GM21360 (cell line): ENCODE results near the gene EPS8L3.
"Not testable (repeated sequence)": the region's sequence is repeated elsewhere in the genome, so short reads cannot be mapped to it uniquely, and the experiment has no call there.

Source experiments
- ATAC-seq: cut with Tn5 transposase; IDR thresholded peaks from one replicate; pipeline ENCODE4 v1.9.1; 2021; ENCODE audit warnings: mild to moderate bottlenecking, moderate library complexity; ENCODE audit not compliant: unreplicated experiment

Gene EPS8L3

GRCh38 chr1:109765896-109766615, 2.3 kb upstream of the EPS8L3 start:
- ATAC-seq = no peak

- no peak for ATAC-seq
Measured at GRCh38 chr1:109765483-109765815, 1.7 kb upstream of the EPS8L3 start.

- ATAC-seq = no peak
Measured at GRCh38 chr1:109764561-109765482, 1.1 kb upstream of the EPS8L3 start.

GRCh38 chr1:109762821-109763645, 690 bp downstream of the EPS8L3 start:
- ATAC-seq = no peak

- ATAC-seq = no peak
Measured at GRCh38 chr1:109762039-109762585, 1.6 kb downstream of the EPS8L3 start.

GRCh38 chr1:109761227-109762038, 2.3 kb downstream of the EPS8L3 start:
- no peak for ATAC-seq

GRCh38 chr1:109760581-109761226, 3.0 kb downstream of the EPS8L3 start:
- ATAC-seq = no peak

- no peak for ATAC-seq
Measured at GRCh38 chr1:109759513-109760334, 4.0 kb downstream of the EPS8L3 start.

- ATAC-seq = no peak
Measured at GRCh38 chr1:109757936-109758786, 5.6 kb downstream of the EPS8L3 start.

- ATAC-seq = no peak
Measured at GRCh38 chr1:109756848-109757521, 6.7 kb downstream of the EPS8L3 start.

- ATAC-seq = not testable (repeated sequence)
Measured at GRCh38 chr1:109756325-109756724, 7.4 kb downstream of the EPS8L3 start.

GRCh38 chr1:109754738-109755137, 9.0 kb downstream of the EPS8L3 start:
- ATAC-seq = no peak

- ATAC-seq = no peak
Measured at GRCh38 chr1:109751531-109752260, 12.0 kb downstream of the EPS8L3 start.

- ATAC-seq = no peak
Measured at GRCh38 chr1:109750920-109751319, 12.8 kb downstream of the EPS8L3 start.

- no peak for ATAC-seq
Measured at GRCh38 chr1:109750241-109750882, 13.4 kb downstream of the EPS8L3 start.

GRCh38 chr1:109749221-109749620, 14.5 kb downstream of the EPS8L3 start:
- no peak for ATAC-seq
